RWPE2 (cell line): ENCODE measurements around the gene ACBD7.
A peak's percentile ranks its signal among the peaks of the same experiment; 100 is the strongest.

Experiments
- ATAC-seq: fragments of 200-7000 bp; cut with Tn5 transposase; 3 replicates; pipeline ENCODE4 v1.9.1; 2021; ENCODE audit warnings: low read depth
- DNase-seq: peaks from one replicate; pipeline ENCODE4 v3.0.0-alpha.2; 2020; ENCODE audit warnings: low spot score
- H3K27ac ChIP-seq: fragments of 450-650 bp; 2 replicates; pipeline ENCODE4 v1.5.1; 2017; ENCODE audit warnings: mild to moderate bottlenecking; ENCODE audit not compliant: poor library complexity, severe bottlenecking
- H3K27me3 ChIP-seq: fragments of 250-450 bp; sonication (Bioruptor Pico); 2 replicates; pipeline ENCODE4 v1.5.1; 2021; ENCODE audit warnings: mild to moderate bottlenecking, moderate library complexity; ENCODE audit not compliant: insufficient read depth, poor library complexity, severe bottlenecking
- H3K36me3 ChIP-seq: fragments of 250-450 bp; sonication (Bioruptor Pico); 2 replicates; pipeline ENCODE4 v1.5.1; 2020; ENCODE audit warnings: low read depth, mild to moderate bottlenecking, moderate library complexity
- H3K4me1 ChIP-seq: fragments of 250-450 bp; sonication (Bioruptor Pico); 2 replicates; pipeline ENCODE4 v1.5.1; 2021; ENCODE audit warnings: mild to moderate bottlenecking, moderate library complexity; ENCODE audit not compliant: insufficient read depth, poor library complexity, severe bottlenecking
- H3K4me3 ChIP-seq: fragments of 250-450 bp; sonication (Bioruptor Pico); 2 replicates; pipeline ENCODE4 v1.5.1; 2021; ENCODE audit warnings: mild to moderate bottlenecking, moderate library complexity; ENCODE audit not compliant: severe bottlenecking
- H3K9me3 ChIP-seq: fragments of 250-450 bp; sonication (Bioruptor Pico); 2 replicates; pipeline ENCODE4 v1.5.1; 2021; ENCODE audit warnings: mild to moderate bottlenecking, moderate library complexity; ENCODE audit not compliant: severe bottlenecking
- TF ChIP-seq, protein P1 (sequence below): fragments of 450-650 bp; IDR thresholded peaks from one replicate; pipeline ENCODE4 v1.5.1; 2017; ENCODE audit warnings: mild to moderate bottlenecking, moderate library complexity; ENCODE audit not compliant: poor library complexity, severe bottlenecking

The ACBD7 gene

GRCh38 chr10:15088428-15089261, at the start of gene ACBD7:
TSS of gene ACBD7 (minus strand) at chr10:15088776. CDS start at chr10:15088728, 48 bp downstream.
- peaks cover 8% of the 10 kb centered on the region for H3K4me1 ChIP-seq
- H3K36me3 ChIP-seq = no peaks in the 10 kb centered on the region
- no peaks in the 10 kb centered on the region for H3K27me3 ChIP-seq
- TF ChIP-seq, protein P1, sequence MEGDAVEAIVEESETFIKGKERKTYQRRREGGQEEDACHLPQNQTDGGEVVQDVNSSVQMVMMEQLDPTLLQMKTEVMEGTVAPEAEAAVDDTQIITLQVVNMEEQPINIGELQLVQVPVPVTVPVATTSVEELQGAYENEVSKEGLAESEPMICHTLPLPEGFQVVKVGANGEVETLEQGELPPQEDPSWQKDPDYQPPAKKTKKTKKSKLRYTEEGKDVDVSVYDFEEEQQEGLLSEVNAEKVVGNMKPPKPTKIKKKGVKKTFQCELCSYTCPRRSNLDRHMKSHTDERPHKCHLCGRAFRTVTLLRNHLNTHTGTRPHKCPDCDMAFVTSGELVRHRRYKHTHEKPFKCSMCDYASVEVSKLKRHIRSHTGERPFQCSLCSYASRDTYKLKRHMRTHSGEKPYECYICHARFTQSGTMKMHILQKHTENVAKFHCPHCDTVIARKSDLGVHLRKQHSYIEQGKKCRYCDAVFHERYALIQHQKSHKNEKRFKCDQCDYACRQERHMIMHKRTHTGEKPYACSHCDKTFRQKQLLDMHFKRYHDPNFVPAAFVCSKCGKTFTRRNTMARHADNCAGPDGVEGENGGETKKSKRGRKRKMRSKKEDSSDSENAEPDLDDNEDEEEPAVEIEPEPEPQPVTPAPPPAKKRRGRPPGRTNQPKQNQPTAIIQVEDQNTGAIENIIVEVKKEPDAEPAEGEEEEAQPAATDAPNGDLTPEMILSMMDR = no peak
- H3K9me3 ChIP-seq = no peaks in the 10 kb centered on the region
- DNase-seq (peak; percentile 74), ATAC-seq (peak; percentile 84)
- peak within 1 kb of the TSS; percentile 58 for H3K4me3 ChIP-seq
- H3K27ac ChIP-seq = no peak within 1 kb of the TSS

- Histone ChIP-seq H3K27ac (no peak overlapping the region), H3K4me3 (no peak overlapping the region), H3K27me3 (no peaks in the 10 kb centered on the region), H3K36me3 (peaks cover 11% of the 10 kb centered on the region; the same call in 1 of the 2 replicates), H3K9me3 (no peaks in the 10 kb centered on the region), H3K4me1 (no peaks in the 10 kb centered on the region)
- ATAC-seq = no peak
- no peak for DNase-seq
- TF ChIP-seq, protein P1 = no peak
Measured at GRCh38 chr10:15137636-15138035, 49.1 kb upstream of the ACBD7 start.

DNA sequence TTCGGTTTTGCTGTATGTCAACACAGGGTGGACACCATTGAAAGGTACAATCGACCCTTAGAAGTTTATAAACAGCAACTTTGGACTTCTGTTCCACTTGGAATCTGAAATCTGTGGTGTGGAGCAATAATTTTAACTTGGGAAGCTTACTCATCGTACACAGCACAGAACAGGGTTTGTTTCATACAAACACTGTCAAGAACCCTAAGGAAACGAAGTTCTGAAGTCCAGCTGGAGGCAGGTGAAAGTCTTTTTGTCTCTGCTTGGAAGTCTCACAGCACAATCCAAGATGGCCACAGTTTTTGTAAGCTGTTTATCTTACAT, 48.4 kb upstream of the ACBD7 start:
- H3K27me3 ChIP-seq = no peaks in the 10 kb centered on the region
- H3K27ac ChIP-seq = no peak overlapping the region
- TF ChIP-seq, protein P1 = no peak
- H3K36me3 ChIP-seq = peaks cover 11% of the 10 kb centered on the region; the same call in 1 of the 2 replicates
- no peak overlapping the region for H3K4me3 ChIP-seq
- H3K9me3 ChIP-seq = no peaks in the 10 kb centered on the region
- DNase-seq = no peak
- no peaks in the 10 kb centered on the region for H3K4me1 ChIP-seq
- no peak for ATAC-seq

DNA sequence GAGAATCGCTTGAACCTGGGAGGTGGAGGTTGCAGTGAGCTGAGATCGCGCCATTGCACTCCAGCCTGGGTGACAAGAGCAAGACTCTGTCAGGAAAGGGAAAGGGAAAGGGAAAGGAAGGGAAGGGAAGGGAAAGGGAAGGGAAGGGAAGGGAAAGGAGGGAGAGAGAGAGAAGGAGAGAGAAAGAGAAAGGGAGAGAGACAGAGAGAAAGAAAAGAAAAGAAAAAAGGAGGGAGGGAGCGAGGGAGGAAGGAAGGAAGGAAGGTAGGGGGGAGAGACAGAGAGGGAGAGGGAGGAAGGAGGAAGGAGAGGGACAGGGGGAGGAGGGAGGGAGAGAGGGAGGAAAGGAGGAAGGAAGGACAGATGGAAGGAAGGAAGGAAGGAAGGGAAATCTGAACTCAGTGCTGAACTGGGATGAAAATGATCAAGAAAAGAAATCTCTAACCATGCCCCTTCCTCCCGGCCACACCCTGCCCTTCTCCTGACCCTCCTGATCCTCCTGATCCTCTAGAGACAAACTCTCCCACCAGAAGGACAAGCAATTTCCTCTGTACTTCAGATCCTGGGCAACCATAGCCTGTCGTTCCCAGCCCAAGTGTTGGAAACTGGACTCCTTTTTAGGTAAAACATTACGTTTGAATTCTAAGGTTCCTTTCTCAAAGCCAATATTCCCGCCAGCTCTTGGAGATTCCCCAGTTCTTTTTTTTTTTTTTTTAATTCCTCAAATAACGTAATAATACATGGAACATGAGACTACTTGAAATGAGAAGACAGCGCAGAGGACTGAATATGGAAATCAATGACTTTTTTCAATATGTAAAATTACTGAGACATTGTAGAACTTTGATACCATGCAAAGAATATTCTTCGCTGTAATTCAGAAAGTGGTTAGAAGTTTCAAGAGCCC, 47.8 kb upstream of the ACBD7 start:
- TF ChIP-seq, protein P1 = no peak
- Histone ChIP-seq H3K27me3 (no peaks in the 10 kb centered on the region), H3K9me3 (no peaks in the 10 kb centered on the region), H3K27ac (no peak overlapping the region), H3K4me3 (no peak overlapping the region), H3K4me1 (no peaks in the 10 kb centered on the region), H3K36me3 (peaks cover 11% of the 10 kb centered on the region; the same call in 1 of the 2 replicates)
- ATAC-seq (no peak), DNase-seq (no peak)
